Tibial nerve (tissue), 4 donors: ENCODE measurements around the gene ARHGEF4. TPM values are rescaled to one million over a fixed set of nuclear protein-coding genes. Genes with fewer than 3 reads are reported as not detected.
A peak's percentile ranks its signal among the peaks of the same experiment; 100 is the strongest.

Source experiments
- DNase-seq, 2 donors: peaks; one replicate each; pipeline ENCODE4 v3.0.0-alpha.2; 2019; ENCODE audit warnings: low spot score in 2 of 2
- H3K27ac ChIP-seq, 4 donors: fragments of 200-600 bp; sonication (generic) in 3 of 4; one replicate each; pipeline ENCODE4 v1.5.1; 2017 to 2019; ENCODE audit warnings: mild to moderate bottlenecking in 1 of 4
- H3K27me3 ChIP-seq, 2 donors: fragments of 200-600 bp; sonication (generic) in 1 of 2; one replicate each; pipeline versions ENCODE4 v1.5.1 to v1.6.0; 2017 to 2019
- H3K36me3 ChIP-seq, 3 donors: fragments of 200-600 bp; sonication (generic); one replicate each; pipeline ENCODE4 v1.5.1; 2018 to 2019
- H3K4me1 ChIP-seq, 4 donors: fragments of 200-600 bp; sonication (generic) in 3 of 4; one replicate each; pipeline ENCODE4 v1.5.1; 2017 to 2019
- H3K4me3 ChIP-seq, 4 donors: fragments of 200-600 bp; sonication (generic) in 3 of 4; one replicate each; pipeline ENCODE4 v1.5.1; 2017 to 2019; ENCODE audit warnings: mild to moderate bottlenecking in 1 of 4, moderate library complexity in 1 of 4
- H3K9me3 ChIP-seq, 4 donors: fragments of 200-600 bp; sonication (generic) in 3 of 4; one replicate each; pipeline ENCODE4 v1.5.1; 2017 to 2019
- EP300 ChIP-seq, 2 donors: sonication (generic); formaldehyde crosslinking; IDR thresholded peaks; one replicate each; pipeline ENCODE4 v1.6.1; 2017; ENCODE audit warnings: antibody characterized with exemption in 2 of 2, mild to moderate bottlenecking in 1 of 2
- POLR2A ChIP-seq, 2 donors: fragments of 450-650 bp; IDR thresholded peaks; one replicate each; pipeline ENCODE4 v1.6.1; 2017; ENCODE audit warnings: antibody characterized with exemption in 2 of 2, mild to moderate bottlenecking in 2 of 2, moderate library complexity in 2 of 2
- WGBS, 2 donors: methylation state at CpG; one replicate each; pipeline ENCODE4 v1.1.5; 2018; 5-methylcytosine and 5-hydroxymethylcytosine counted together
- total RNA-seq, 4 donors: library from RNA; depleted of rRNA; stranded (reverse); fragments of >200 nt; gene quantifications; one replicate each; pipeline ENCODE4 v1.1.0, GENCODE V29; 2016
- TF ChIP-seq, protein P1 (sequence below), 5 experiments: fragments of 200-600 bp in 3 of 5; fragments of 450-650 bp in 2 of 5; sonication (generic) in 3 of 5; IDR thresholded peaks; one replicate each; pipeline ENCODE4 v1.5.1; 2016 to 2019; ENCODE audit warnings: antibody characterized with exemption in 5 of 5, mild to moderate bottlenecking in 3 of 5, moderate library complexity in 2 of 5

The ARHGEF4 gene
- total RNA-seq, 4 donors from 2014 or later, result 16.3 to 50.7 (median 23.3) TPM

DNA sequence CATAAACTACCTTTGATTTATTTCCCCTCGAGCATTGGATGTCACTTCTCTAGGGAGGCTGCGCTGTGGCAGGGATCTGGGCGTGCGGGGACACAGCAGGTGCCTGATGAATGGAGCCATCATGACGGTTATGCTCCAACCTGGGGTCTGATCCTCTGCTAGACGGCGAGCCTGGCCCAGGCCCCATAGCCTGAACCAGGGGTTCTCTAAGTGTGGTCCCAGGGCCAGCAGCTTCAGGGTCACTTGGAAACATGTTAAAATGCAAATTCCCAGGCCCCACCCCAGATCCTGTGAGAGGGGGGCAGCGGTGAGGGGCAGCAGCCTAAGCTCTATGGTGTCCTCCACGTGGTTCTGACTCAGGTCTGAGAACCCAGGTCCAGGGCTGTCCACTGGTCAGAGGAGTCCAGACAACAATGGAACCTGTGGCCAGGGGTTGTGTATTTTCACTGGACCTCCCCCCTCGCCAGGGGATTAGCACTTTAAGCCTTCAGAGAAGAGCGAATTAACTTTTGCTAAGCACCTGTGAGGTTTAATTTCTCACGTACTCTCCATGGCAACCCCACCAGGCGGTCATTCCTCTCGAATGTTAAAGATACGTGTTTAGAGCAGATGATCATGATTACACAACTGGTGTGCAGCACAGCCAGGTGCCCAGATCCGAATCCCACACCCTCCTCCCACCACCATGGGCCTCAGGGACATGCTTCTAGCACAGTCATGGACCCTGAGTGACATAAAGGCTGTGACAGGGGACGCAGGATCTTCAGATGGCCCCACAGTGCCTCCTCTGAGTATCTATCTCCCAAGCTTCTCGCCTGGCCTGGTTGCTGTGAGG, 1.6 kb upstream of the ARHGEF4 start:
- no peak for DNase-seq

DNA sequence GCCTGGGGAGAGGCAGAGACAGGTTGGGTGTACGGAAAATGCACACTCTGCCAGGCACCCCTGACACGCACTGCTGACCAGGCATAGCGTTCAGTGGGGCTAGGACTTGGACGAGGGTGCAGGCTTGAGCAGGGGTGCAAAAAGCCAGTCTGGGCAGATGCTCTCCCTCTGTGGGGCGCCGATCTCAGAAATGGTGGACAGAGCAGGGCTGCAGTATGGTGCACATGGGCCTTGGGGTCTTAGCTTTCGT, 1.0 kb upstream of the ARHGEF4 start:
- WGBS, 2 donors, result 89 to 92% methylated on average over 7 of the region's 7 CpGs
- DNase-seq, result no peak

More for the DNA sequence above, 1.6 kb upstream of the ARHGEF4 start:
- H3K4me1 ChIP-seq, result peaks cover 0 to 14% (median 0%) of the 10 kb centered on the region in 4 donors
- no peak for TF ChIP-seq EP300 (IDR thresholded peaks at IDR 0.05)
- no peak for TF ChIP-seq POLR2A (IDR thresholded peaks at IDR 0.05)
- TF ChIP-seq, protein P1, sequence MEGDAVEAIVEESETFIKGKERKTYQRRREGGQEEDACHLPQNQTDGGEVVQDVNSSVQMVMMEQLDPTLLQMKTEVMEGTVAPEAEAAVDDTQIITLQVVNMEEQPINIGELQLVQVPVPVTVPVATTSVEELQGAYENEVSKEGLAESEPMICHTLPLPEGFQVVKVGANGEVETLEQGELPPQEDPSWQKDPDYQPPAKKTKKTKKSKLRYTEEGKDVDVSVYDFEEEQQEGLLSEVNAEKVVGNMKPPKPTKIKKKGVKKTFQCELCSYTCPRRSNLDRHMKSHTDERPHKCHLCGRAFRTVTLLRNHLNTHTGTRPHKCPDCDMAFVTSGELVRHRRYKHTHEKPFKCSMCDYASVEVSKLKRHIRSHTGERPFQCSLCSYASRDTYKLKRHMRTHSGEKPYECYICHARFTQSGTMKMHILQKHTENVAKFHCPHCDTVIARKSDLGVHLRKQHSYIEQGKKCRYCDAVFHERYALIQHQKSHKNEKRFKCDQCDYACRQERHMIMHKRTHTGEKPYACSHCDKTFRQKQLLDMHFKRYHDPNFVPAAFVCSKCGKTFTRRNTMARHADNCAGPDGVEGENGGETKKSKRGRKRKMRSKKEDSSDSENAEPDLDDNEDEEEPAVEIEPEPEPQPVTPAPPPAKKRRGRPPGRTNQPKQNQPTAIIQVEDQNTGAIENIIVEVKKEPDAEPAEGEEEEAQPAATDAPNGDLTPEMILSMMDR (IDR thresholded peaks at IDR 0.05), result no peak
- H3K9me3 ChIP-seq, result no peaks in the 10 kb centered on the region
- H3K36me3 ChIP-seq, result no peaks in the 10 kb centered on the region
- no peak overlapping the region for H3K27ac ChIP-seq
- 86 to 92% methylated on average over 17 to 18 of the region's 18 CpGs for WGBS, 2 donors
- no peak overlapping the region for H3K4me3 ChIP-seq
- H3K27me3 ChIP-seq, result peaks cover 0 to 40% of the 10 kb centered on the region in 2 donors

DNA sequence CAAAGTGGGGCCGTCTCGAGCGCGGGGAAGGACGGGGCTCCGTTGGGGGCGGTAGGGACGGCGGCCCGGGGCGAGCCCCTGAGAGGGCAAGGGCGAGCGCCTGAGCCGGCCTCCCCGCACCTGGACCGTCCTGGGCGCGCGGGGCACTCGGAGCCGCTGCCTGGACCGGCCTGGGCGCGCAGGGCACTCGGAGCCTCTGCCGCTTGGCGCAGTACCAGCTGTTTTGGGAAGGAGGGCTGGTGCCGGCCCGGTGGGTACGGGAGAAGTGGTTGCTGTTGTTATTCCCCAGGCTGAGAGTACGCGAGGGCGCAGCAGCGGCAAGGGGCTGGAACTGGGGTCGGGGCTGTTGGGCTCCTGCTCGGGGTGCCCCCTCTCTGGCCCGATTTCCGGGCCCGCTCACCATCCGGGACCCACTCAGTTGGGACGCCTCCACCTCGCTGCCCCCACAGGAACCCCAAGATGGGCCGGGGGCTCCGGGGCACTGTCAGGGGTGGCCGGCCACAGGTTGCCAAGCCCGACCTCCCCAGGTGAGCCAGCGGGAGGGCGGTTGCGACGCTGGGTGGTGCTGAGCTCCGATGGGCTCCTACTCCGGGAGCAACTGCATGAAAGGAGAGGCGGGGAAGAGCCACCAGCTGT, 579 bp downstream of the ARHGEF4 start:
- TF ChIP-seq, protein P1 (IDR thresholded peaks at IDR 0.05), result no peak
- no peak for TF ChIP-seq POLR2A (IDR thresholded peaks at IDR 0.05)
- no peak for TF ChIP-seq EP300 (IDR thresholded peaks at IDR 0.05)
- Histone ChIP-seq H3K4me3 (peak overlapping the region; percentile 15 to 44 (median 26)), H3K9me3 (no peaks in the 10 kb centered on the region), H3K36me3 (no peaks in the 10 kb centered on the region), H3K27ac (peak overlapping the region in 1 of 4 donors; percentile 31), H3K4me1 (peaks cover 0 to 14% (median 0%) of the 10 kb centered on the region in 4 donors), H3K27me3 (peaks cover 0 to 40% of the 10 kb centered on the region in 2 donors)
- DNase-seq, result no peak
- 3 to 9% methylated on average over 16 to 31 of the region's 53 CpGs for WGBS, 2 donors

More for the DNA sequence above, 1.0 kb upstream of the ARHGEF4 start:
- TF ChIP-seq, protein P1 (IDR thresholded peaks at IDR 0.05), result no peak
- no peak for TF ChIP-seq POLR2A (IDR thresholded peaks at IDR 0.05)
- TF ChIP-seq EP300 (IDR thresholded peaks at IDR 0.05), result no peak
- Histone ChIP-seq H3K36me3 (no peaks in the 10 kb centered on the region), H3K9me3 (no peaks in the 10 kb centered on the region), H3K27ac (no peak overlapping the region), H3K4me1 (peaks cover 0 to 14% (median 0%) of the 10 kb centered on the region in 4 donors), H3K27me3 (peaks cover 0 to 40% of the 10 kb centered on the region in 2 donors), H3K4me3 (no peak overlapping the region)

DNA sequence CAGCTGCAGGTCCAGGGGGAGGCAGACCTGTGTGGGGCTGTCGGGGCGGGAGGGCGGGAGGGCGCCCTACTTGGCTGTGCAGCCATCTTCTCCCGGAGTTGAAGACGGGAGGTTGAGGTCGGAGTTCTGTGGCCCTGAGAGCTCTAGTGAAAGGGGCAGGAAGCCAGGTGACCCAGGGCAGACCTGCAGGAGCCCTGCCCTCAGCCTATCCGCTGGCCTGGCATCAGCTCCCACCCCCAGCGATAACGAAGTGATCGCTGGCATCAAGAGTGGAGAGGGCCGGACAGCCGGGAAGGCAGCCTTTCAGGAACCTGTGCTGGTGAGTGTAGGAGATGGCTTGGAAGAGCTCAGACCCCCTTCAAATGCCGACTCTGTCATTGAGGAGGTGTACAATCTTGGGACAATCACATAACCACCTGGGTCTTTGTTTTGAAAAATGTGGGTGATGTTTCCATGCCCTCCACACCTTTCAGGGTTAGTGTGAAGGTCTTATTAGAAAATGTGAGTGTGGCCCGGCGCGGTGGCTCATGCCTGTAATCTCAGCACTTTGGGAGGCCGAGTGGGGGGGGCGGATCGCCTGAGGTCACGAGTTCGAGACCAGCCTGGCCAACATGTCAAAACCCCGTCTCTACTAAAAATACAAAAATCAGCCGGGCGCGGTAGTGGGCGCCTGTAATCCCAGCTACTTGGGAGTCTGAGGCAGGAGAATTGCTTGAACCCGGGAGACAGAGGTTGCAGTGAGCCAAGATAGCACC, 1.3 kb downstream of the ARHGEF4 start:
- TF ChIP-seq, protein P1 (IDR thresholded peaks at IDR 0.05), result no peak
- TF ChIP-seq EP300 (IDR thresholded peaks at IDR 0.05), result no peak
- TF ChIP-seq POLR2A (IDR thresholded peaks at IDR 0.05), result no peak
- H3K36me3 ChIP-seq, result no peaks in the 10 kb centered on the region
- no peaks in the 10 kb centered on the region for H3K9me3 ChIP-seq
- no peak overlapping the region for H3K27ac ChIP-seq
- peaks cover 0 to 14% (median 0%) of the 10 kb centered on the region in 4 donors for H3K4me1 ChIP-seq
- WGBS, 2 donors, result 74 to 76% methylated on average over 28 of the region's 28 CpGs
- H3K27me3 ChIP-seq, result peaks cover 0 to 40% of the 10 kb centered on the region in 2 donors
- no peak for DNase-seq
- H3K4me3 ChIP-seq, result peak overlapping the region in 1 of 4 donors; percentile 44
